ENCODE results near the gene RELA.
"Not testable (repeated sequence)": the region's sequence is repeated elsewhere in the genome, so short reads cannot be mapped to it uniquely, and the experiment has no call there.

The RELA gene

GRCh38 chr11:65639623-65640482, 22.9 kb downstream of the RELA start:
- Histone ChIP-seq H3K4me3 (ENCODE audit: low read depth, low read length) (no peak overlapping the region), H3K27ac (ENCODE audit: extremely low read depth, low read depth, low read length) (no peak overlapping the region), H3K4me1 (ENCODE audit: control insufficient read depth, insufficient read depth, low read length) (no peaks in the 10 kb centered on the region), H3K9me3 (ENCODE audit: control insufficient read depth, insufficient read depth, low read depth, low read length) (no peaks in the 10 kb centered on the region), H3K36me3 (ENCODE audit: control insufficient read depth in 2 of 2, insufficient read depth in 1 of 2, low read length in 2 of 2) (peaks cover 0 to 48% of the 10 kb centered on the region in 2 experiments; a peak in 1 of 3 replicates)
- POLR2A ChIA-PET: interaction anchor here (0.6 to 4.4 kb wide), 4 partner anchors 11 to 175 kb away, joined by 4 to 50 read pairs (median 20); partner anchors contain the start of genes PCNX3 and RELA
- CTCF ChIA-PET: interaction anchor here (0.6 kb wide), 2 partner anchors 13 to 95 kb away, joined by 5 read pairs; no protein-coding TSS in a partner anchor
- TF ChIP-seq ZBTB20 (tag by site-specific recombination; IDR thresholded peaks at IDR 0.05) (no peak), ZBTB26 (tag by site-specific recombination; optimal IDR thresholded peaks at IDR 0.05) (no peak), ZNF138 (tag by site-specific recombination; IDR thresholded peaks at IDR 0.05; ENCODE audit: borderline replicate concordance) (no peak)

- not testable (repeated sequence) for H3K4me3 ChIP-seq (ENCODE audit: low read depth, low read length); H3K4me1 ChIP-seq (ENCODE audit: control insufficient read depth, insufficient read depth, low read length); H3K9me3 ChIP-seq (ENCODE audit: control insufficient read depth, insufficient read depth, low read depth, low read length); H3K27ac ChIP-seq (ENCODE audit: extremely low read depth, low read depth, low read length)
- ChIA-PET POLR2A (interaction anchor here (1.2 to 4.4 kb wide), 5 partner anchors 12 to 73 kb away, joined by 3 to 50 read pairs (median 19); partner anchors contain the start of genes KAT5, PCNX3 and RELA), CTCF (interaction anchor here (0.6 to 0.9 kb wide), 3 partner anchors 87 to 336 kb away, joined by 3 read pairs; no protein-coding TSS in a partner anchor)
- peaks cover 0 to 53% of the 10 kb centered on the region in 2 experiments; a peak in 1 of 3 replicates for H3K36me3 ChIP-seq (ENCODE audit: control insufficient read depth in 2 of 2, insufficient read depth in 1 of 2, low read length in 2 of 2)
Measured at GRCh38 chr11:65639228-65639597, 23.5 kb downstream of the RELA start.

- Histone ChIP-seq H3K27ac (ENCODE audit: extremely low read depth, low read depth, low read length) (peak within 1 kb of the TSS; percentile 61; the same call in 1 of the 2 replicates), H3K4me3 (ENCODE audit: low read depth, low read length) (peak within 1 kb of the TSS; percentile 69), H3K4me1 (ENCODE audit: control insufficient read depth, insufficient read depth, low read length) (no peaks in the 10 kb centered on the region), H3K9me3 (ENCODE audit: control insufficient read depth, insufficient read depth, low read depth, low read length) (no peaks in the 10 kb centered on the region), H3K36me3 (ENCODE audit: control insufficient read depth in 2 of 2, insufficient read depth in 1 of 2, low read length in 2 of 2) (peaks cover 0 to 66% of the 10 kb centered on the region in 2 experiments; a peak in 1 of 3 replicates)
- POLR2A ChIA-PET: interaction anchor here (0.6 to 4.4 kb wide), 14 partner anchors 8 to 214 kb away, joined by 3 to 50 read pairs (median 4); partner anchors contain the start of genes EHBP1L1, KAT5, PCNX3 and RELA
- CTCF ChIA-PET: interaction anchor here (0.6 to 1.9 kb wide), 8 partner anchors 9 to 250 kb away, joined by 3 to 5 read pairs (median 3); partner anchors contain the start of gene FIBP
- TF ChIP-seq ZNF175 (tag by site-specific recombination; IDR thresholded peaks at IDR 0.05) (no peak), ZNF660 (tag by site-specific recombination; IDR thresholded peaks at IDR 0.05) (0 out of 2 replicates have a peak, but pooled peaks have one; percentile 41), ZNF626 (tag by site-specific recombination; IDR thresholded peaks at IDR 0.05) (no peak), ZNF324 (tag by site-specific recombination; IDR thresholded peaks at IDR 0.05) (no peak), KLF8 (tag by site-specific recombination; IDR thresholded peaks at IDR 0.05) (peak; percentile 48; the same call in 1 of the 2 replicates), SETDB1 (IDR thresholded peaks at IDR 0.05; ENCODE audit: insufficient read length, low read length) (no peak), ZBTB20 (tag by site-specific recombination; IDR thresholded peaks at IDR 0.05) (no peak), GLIS1 (tag by site-specific recombination; IDR thresholded peaks at IDR 0.05) (0 out of 2 replicates have a peak, but pooled peaks have one; percentile 37), ZNF202 (tag by site-specific recombination; IDR thresholded peaks at IDR 0.05; ENCODE audit: borderline replicate concordance) (no peak), ZNF169 (tag by site-specific recombination; IDR thresholded peaks at IDR 0.05) (no peak), ZNF423 (tag by site-specific recombination; IDR thresholded peaks at IDR 0.05) (no peak), ZNF335 (tag by site-specific recombination; conservative IDR thresholded peaks at IDR 0.05) (peak; percentile 60), MYNN (tag by site-specific recombination; IDR thresholded peaks at IDR 0.05; ENCODE audit: borderline replicate concordance) (no peak), OSR2 (tag by site-specific recombination; IDR thresholded peaks at IDR 0.05) (peak; percentile 69), ZNF585B (tag by site-specific recombination; IDR thresholded peaks at IDR 0.05) (no peak), ZSCAN30 (tag by site-specific recombination; IDR thresholded peaks at IDR 0.05) (0 out of 2 replicates have a peak, but pooled peaks have one; percentile 36), ZNF223 (tag by site-specific recombination; IDR thresholded peaks at IDR 0.05) (no peak), YY1 (tag by site-specific recombination; IDR thresholded peaks at IDR 0.05) (0 out of 2 replicates have a peak, but pooled peaks have one; percentile 29), ZNF280C (tag by site-specific recombination; IDR thresholded peaks at IDR 0.05) (no peak), ZNF140 (tag by site-specific recombination; IDR thresholded peaks at IDR 0.05) (no peak), ZBTB26 (tag by site-specific recombination; optimal IDR thresholded peaks at IDR 0.05) (peak; percentile 49), ZNF596 (tag by site-specific recombination; IDR thresholded peaks at IDR 0.05) (no peak), SP7 (tag by site-specific recombination; IDR thresholded peaks at IDR 0.05) (no peak), ZBTB17 (tag by site-specific recombination; IDR thresholded peaks at IDR 0.05) (no peak)
Measured at GRCh38 chr11:65637794-65638419, 24.8 kb downstream of the RELA start, which contains the start of gene SIPA1. Gene SIPA1, plus strand, starts transcription at chr11:65638101. Its CDS starts 2,821 bp downstream, at chr11:65640922.

Data from HEK293 (cell line).